Measurements from ENCODE around the gene CENATAC.

- TF ChIP-seq CTCF (conservative IDR thresholded peaks at IDR 0.05) = no peak
- TF ChIP-seq EZH2 (IDR thresholded peaks at IDR 0.05; ENCODE audit: low read depth) = no peak
Observed at GRCh38 chr11:118961591-118961990, 36.3 kb upstream of the CENATAC start.

All from PC-9 (cell line).